ENCODE results near the gene PRICKLE4.

Gene PRICKLE4, protein sequence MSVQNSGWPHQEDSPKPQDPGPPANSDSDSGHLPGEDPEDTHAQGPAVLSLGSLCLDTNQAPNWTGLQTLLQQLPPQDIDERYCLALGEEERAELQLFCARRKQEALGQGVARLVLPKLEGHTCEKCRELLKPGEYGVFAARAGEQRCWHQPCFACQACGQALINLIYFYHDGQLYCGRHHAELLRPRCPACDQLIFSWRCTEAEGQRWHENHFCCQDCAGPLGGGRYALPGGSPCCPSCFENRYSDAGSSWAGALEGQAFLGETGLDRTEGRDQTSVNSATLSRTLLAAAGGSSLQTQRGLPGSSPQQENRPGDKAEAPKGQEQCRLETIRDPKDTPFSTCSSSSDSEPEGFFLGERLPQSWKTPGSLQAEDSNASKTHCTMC

GRCh38 chr6:41780551-41781365 is at the start of gene PRICKLE4:
Gene PRICKLE4, plus strand, starts transcription at chr6:41780782. Its CDS starts 2,692 bp downstream, at chr6:41783474.
- H3K4me1 ChIP-seq (ENCODE audit: control insufficient read depth, insufficient read depth, low read length): peaks cover 55% of the 10 kb centered on the region
- H3K4me3 ChIP-seq (ENCODE audit: low read length): peak within 1 kb of the TSS; percentile 73
- no peaks in the 10 kb centered on the region for H3K9me3 ChIP-seq (ENCODE audit: control insufficient read depth, low read length)
- no peaks in the 10 kb centered on the region for H3K36me3 ChIP-seq (ENCODE audit: control insufficient read depth, insufficient read depth, low read length)
- no peaks in the 10 kb centered on the region for H3K27me3 ChIP-seq (ENCODE audit: control insufficient read depth, insufficient read depth, low read length)
- peak within 1 kb of the TSS; percentile 73 for H3K9ac ChIP-seq (ENCODE audit: low read length)

DNA sequence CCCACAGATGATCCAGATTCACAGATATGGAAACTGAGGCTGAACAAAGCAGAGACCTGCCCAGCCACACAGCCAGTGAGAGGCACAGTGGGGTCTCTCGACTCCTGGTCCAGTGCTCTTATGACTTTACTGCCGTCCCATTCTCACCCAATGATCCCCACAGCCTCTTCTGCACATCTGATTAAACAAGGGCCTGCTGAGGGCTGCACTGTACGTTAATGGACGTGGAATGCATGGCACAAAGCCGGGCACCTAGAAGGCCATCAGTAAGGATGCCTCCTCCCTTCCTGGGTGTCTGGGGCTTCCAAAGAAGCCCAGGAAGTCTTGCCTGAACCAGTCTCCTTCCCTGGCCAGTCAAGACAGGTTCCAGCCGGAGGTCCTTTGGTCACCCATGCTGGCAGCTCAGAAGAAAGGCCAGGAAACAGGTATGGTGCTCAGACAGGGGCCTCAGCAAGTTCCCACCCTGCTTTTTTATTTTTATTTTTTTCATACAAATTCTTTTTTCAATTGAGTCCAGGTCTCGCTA is 49.0 kb upstream of the PRICKLE4 start:
- H3K9ac ChIP-seq (ENCODE audit: low read length): no peak overlapping the region
- no peaks in the 10 kb centered on the region for H3K27me3 ChIP-seq (ENCODE audit: control insufficient read depth, insufficient read depth, low read length)
- no peaks in the 10 kb centered on the region for H3K36me3 ChIP-seq (ENCODE audit: control insufficient read depth, insufficient read depth, low read length)
- H3K9me3 ChIP-seq (ENCODE audit: control insufficient read depth, low read length): no peaks in the 10 kb centered on the region
- H3K4me1 ChIP-seq (ENCODE audit: control insufficient read depth, insufficient read depth, low read length): peaks cover 54% of the 10 kb centered on the region
- no peak overlapping the region for H3K4me3 ChIP-seq (ENCODE audit: low read length)

- peaks cover 58% of the 10 kb centered on the region for H3K4me1 ChIP-seq (ENCODE audit: control insufficient read depth, insufficient read depth, low read length)
- no peaks in the 10 kb centered on the region for H3K27me3 ChIP-seq (ENCODE audit: control insufficient read depth, insufficient read depth, low read length)
- no peak overlapping the region for H3K9ac ChIP-seq (ENCODE audit: low read length)
- no peak overlapping the region for H3K4me3 ChIP-seq (ENCODE audit: low read length)
- H3K9me3 ChIP-seq (ENCODE audit: control insufficient read depth, low read length): no peaks in the 10 kb centered on the region
- no peaks in the 10 kb centered on the region for H3K36me3 ChIP-seq (ENCODE audit: control insufficient read depth, insufficient read depth, low read length)
These were observed 48.4 kb upstream of the PRICKLE4 start for GRCh38 chr6:41732149-41732548.

DNA sequence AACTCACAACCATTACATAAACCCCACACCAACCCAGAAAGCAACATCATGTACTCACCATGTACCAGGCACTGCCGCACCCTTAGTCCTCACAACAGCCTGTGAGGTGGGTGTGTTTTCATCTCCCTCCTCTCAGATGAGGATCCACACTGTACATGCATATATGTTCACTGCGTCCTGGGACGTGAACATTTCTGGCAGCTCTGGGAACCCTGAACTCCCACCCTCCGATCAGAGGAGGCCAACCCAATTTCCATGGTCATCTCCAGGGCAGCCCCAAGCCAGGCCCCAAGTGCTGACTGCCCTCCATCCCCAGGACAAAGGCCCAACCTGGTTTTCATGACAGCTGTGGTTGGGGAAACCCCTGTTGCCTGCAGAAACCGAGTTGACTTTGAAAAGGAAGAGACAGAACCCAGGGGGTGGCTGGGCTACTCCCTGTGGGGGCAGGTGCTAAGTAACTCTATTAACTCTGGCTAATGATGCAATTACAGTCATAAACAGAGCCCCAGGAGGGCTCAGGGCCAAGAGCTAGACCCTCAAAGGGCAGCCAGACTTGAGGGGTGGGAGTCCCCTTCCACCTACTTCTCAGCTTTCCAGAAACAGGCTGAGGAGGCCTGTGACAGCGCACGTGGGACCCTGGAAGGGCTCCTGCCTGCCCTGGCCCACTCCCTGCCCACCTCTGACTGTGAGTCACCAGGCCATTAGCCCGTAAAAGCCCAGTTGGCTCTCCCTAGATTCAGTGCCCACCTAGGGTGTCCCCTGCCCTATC is 47.8 kb upstream of the PRICKLE4 start:
- Histone ChIP-seq H3K27me3 (ENCODE audit: control insufficient read depth, insufficient read depth, low read length) (no peaks in the 10 kb centered on the region), H3K4me3 (ENCODE audit: low read length) (peak overlapping the region; percentile 78), H3K9ac (ENCODE audit: low read length) (peak overlapping the region; percentile 79), H3K4me1 (ENCODE audit: control insufficient read depth, insufficient read depth, low read length) (peaks cover 60% of the 10 kb centered on the region), H3K9me3 (ENCODE audit: control insufficient read depth, low read length) (no peaks in the 10 kb centered on the region), H3K36me3 (ENCODE audit: control insufficient read depth, insufficient read depth, low read length) (no peaks in the 10 kb centered on the region)

DNA sequence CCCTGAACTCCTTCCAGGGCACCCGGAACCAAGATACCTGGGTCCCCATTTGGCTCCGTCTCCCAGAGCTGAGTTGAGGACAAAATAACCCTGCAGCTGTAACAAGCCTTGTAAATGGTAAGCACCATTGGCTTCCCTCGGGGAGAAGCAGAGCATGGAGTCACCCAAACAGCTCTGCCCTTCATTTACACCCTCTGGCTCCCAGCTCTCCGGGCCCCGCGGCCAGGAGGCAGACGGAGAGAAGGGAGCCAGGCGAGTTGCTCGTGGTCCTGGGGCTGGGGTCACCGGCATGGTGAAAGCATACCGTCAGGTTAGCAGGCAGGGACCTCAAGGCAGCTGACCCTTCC is 47.2 kb upstream of the PRICKLE4 start:
- Histone ChIP-seq H3K36me3 (ENCODE audit: control insufficient read depth, insufficient read depth, low read length) (no peaks in the 10 kb centered on the region), H3K27me3 (ENCODE audit: control insufficient read depth, insufficient read depth, low read length) (no peaks in the 10 kb centered on the region), H3K4me3 (ENCODE audit: low read length) (peak overlapping the region; percentile 78), H3K4me1 (ENCODE audit: control insufficient read depth, insufficient read depth, low read length) (peaks cover 56% of the 10 kb centered on the region), H3K9ac (ENCODE audit: low read length) (peak overlapping the region; percentile 79), H3K9me3 (ENCODE audit: control insufficient read depth, low read length) (no peaks in the 10 kb centered on the region)

GRCh38 chr6:41733707-41734665 is 46.6 kb upstream of the PRICKLE4 start:
- H3K4me1 ChIP-seq (ENCODE audit: control insufficient read depth, insufficient read depth, low read length): peaks cover 49% of the 10 kb centered on the region
- H3K4me3 ChIP-seq (ENCODE audit: low read length): peak overlapping the region; percentile 78
- no peaks in the 10 kb centered on the region for H3K9me3 ChIP-seq (ENCODE audit: control insufficient read depth, low read length)
- H3K9ac ChIP-seq (ENCODE audit: low read length): peak overlapping the region; percentile 79
- no peaks in the 10 kb centered on the region for H3K27me3 ChIP-seq (ENCODE audit: control insufficient read depth, insufficient read depth, low read length)
- H3K36me3 ChIP-seq (ENCODE audit: control insufficient read depth, insufficient read depth, low read length): no peaks in the 10 kb centered on the region

- H3K9me3 ChIP-seq (ENCODE audit: control insufficient read depth, low read length): no peaks in the 10 kb centered on the region
- H3K4me1 ChIP-seq (ENCODE audit: control insufficient read depth, insufficient read depth, low read length): peaks cover 42% of the 10 kb centered on the region
- no peaks in the 10 kb centered on the region for H3K27me3 ChIP-seq (ENCODE audit: control insufficient read depth, insufficient read depth, low read length)
- H3K36me3 ChIP-seq (ENCODE audit: control insufficient read depth, insufficient read depth, low read length): no peaks in the 10 kb centered on the region
- H3K9ac ChIP-seq (ENCODE audit: low read length): peak overlapping the region; percentile 79
- H3K4me3 ChIP-seq (ENCODE audit: low read length): no peak overlapping the region
These were observed 45.7 kb upstream of the PRICKLE4 start for GRCh38 chr6:41734666-41735426.

DNA sequence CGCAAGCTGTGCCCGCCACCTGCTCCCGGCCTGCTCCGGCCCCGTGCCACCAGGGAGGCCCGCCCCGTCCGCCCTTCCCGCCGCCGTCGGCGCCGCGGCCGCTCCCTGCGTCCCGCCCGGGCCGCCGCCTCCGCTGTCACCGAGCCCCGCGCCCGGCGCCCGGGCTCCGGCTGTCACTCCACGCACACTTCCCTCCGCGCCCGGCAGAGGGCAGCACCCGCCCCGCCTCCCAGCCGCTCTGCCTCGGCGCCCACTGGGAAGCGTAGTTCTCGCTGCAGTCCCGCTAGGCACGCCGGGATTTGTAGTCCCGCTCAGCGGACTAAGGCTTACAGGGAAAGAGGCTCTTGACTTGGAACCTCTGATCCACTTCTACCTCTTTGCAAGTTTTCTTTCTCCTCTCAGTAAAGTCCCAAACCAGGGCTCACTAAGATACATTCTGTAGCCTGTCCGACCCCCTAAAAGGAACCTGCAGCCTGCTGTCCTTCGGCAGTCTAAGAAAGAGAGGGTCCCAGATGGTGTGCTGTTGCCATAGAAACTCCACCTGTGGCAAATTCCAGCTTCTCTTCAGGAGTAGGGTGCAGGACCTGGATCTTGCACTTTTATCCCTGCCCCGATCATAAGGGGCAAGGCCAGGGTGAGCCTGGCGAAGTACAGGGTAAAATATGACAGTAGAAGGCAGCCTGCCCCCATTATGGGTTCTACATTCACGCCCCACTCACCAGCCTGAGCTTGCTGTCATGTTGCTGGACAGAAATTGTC is 45.0 kb upstream of the PRICKLE4 start, which contains the start of gene TFEB:
Gene TFEB (minus strand): TSS at position 182 of the 759 bp plus-strand sequence. CDS start 44,395 bp downstream, outside the sequence.
- Histone ChIP-seq H3K9ac (ENCODE audit: low read length) (peak within 1 kb of the TSS; percentile 79), H3K9me3 (ENCODE audit: control insufficient read depth, low read length) (no peaks in the 10 kb centered on the region), H3K4me1 (ENCODE audit: control insufficient read depth, insufficient read depth, low read length) (peaks cover 49% of the 10 kb centered on the region), H3K36me3 (ENCODE audit: control insufficient read depth, insufficient read depth, low read length) (no peaks in the 10 kb centered on the region), H3K27me3 (ENCODE audit: control insufficient read depth, insufficient read depth, low read length) (no peaks in the 10 kb centered on the region), H3K4me3 (ENCODE audit: low read length) (peak within 1 kb of the TSS; percentile 44)

DNA sequence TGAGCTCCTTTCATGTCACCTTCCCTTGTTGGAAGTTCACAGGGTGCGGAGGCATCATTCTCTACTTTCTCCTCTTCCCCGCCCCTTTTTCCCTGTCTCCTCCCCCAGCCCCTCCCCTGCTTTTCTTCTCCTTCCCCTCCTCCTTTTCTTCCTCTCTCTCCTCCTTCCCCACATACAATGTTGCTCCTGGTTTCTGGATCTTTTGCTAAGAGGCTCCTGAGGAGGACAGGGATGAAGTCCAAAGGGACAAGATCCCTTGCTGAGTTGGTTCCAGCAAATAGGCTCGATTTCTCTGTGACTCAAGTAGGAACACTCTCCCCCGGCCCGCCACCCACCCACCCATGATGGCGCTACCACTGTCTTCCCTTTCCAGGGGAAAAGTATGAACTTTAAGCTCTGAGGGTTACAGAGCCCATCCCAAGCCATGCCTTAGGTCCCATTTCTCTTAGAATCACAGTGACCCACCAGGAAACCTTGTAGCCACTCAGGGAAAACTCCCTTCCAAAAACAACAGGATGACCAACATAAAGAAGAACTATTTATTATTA is 44.3 kb upstream of the PRICKLE4 start:
- H3K9me3 ChIP-seq (ENCODE audit: control insufficient read depth, low read length): no peaks in the 10 kb centered on the region
- peaks cover 52% of the 10 kb centered on the region for H3K4me1 ChIP-seq (ENCODE audit: control insufficient read depth, insufficient read depth, low read length)
- peak overlapping the region; percentile 8 for H3K9ac ChIP-seq (ENCODE audit: low read length)
- peak overlapping the region; percentile 44 for H3K4me3 ChIP-seq (ENCODE audit: low read length)
- H3K36me3 ChIP-seq (ENCODE audit: control insufficient read depth, insufficient read depth, low read length): no peaks in the 10 kb centered on the region
- no peaks in the 10 kb centered on the region for H3K27me3 ChIP-seq (ENCODE audit: control insufficient read depth, insufficient read depth, low read length)
